HG03354 (cell line): ENCODE results near the gene APOBEC2.
"Not testable (repeated sequence)": the region's sequence is repeated elsewhere in the genome, so short reads cannot be mapped to it uniquely, and the experiment has no call there.

ENCODE experiments used
- ATAC-seq: cut with Tn5 transposase; IDR thresholded peaks from one replicate; pipeline ENCODE4 v1.9.1; 2021; ENCODE audit warnings: mild to moderate bottlenecking; ENCODE audit not compliant: unreplicated experiment, poor library complexity, severe bottlenecking

APOBEC2 gene

GRCh38 chr6:41053041-41053440 is at the start of gene APOBEC2:
Gene APOBEC2, plus strand, starts transcription at chr6:41053202. Its CDS starts 146 bp downstream, at chr6:41053348.
- ATAC-seq = no peak

GRCh38 chr6:41006217-41006616 is 46.8 kb upstream of the APOBEC2 start:
- not testable (repeated sequence) for ATAC-seq

GRCh38 chr6:41006980-41007379 is 46.0 kb upstream of the APOBEC2 start:
- ATAC-seq = not testable (repeated sequence)

- ATAC-seq = no peak
These were observed 45.0 kb upstream of the APOBEC2 start for GRCh38 chr6:41008011-41008410.

GRCh38 chr6:41009669-41010068 is 43.3 kb upstream of the APOBEC2 start:
- no peak for ATAC-seq

GRCh38 chr6:41011673-41012072 is 41.3 kb upstream of the APOBEC2 start:
- ATAC-seq = no peak

- ATAC-seq = no peak
These were observed 39.4 kb upstream of the APOBEC2 start for GRCh38 chr6:41013466-41014153.

- ATAC-seq = no peak
These were observed 38.2 kb upstream of the APOBEC2 start for GRCh38 chr6:41014780-41015179.

GRCh38 chr6:41015860-41016259 is 37.1 kb upstream of the APOBEC2 start:
- not testable (repeated sequence) for ATAC-seq

GRCh38 chr6:41017663-41018062 is 35.3 kb upstream of the APOBEC2 start:
- no peak for ATAC-seq

- no peak for ATAC-seq
These were observed 31.2 kb upstream of the APOBEC2 start for GRCh38 chr6:41021832-41022231.

GRCh38 chr6:41022294-41022693 is 30.7 kb upstream of the APOBEC2 start:
- no peak for ATAC-seq

- ATAC-seq = no peak
These were observed 29.9 kb upstream of the APOBEC2 start for GRCh38 chr6:41023114-41023513.

- ATAC-seq = no peak
These were observed 27.0 kb upstream of the APOBEC2 start for GRCh38 chr6:41025966-41026530.

GRCh38 chr6:41027241-41027640 is 25.8 kb upstream of the APOBEC2 start:
- ATAC-seq = no peak

GRCh38 chr6:41027799-41028560 is 25.0 kb upstream of the APOBEC2 start:
- peak; percentile 92 for ATAC-seq

GRCh38 chr6:41028561-41029412 is 24.2 kb upstream of the APOBEC2 start:
- ATAC-seq = peak; percentile 47

GRCh38 chr6:41032830-41033229 is 20.2 kb upstream of the APOBEC2 start:
- no peak for ATAC-seq

- ATAC-seq = no peak
These were observed 19.2 kb upstream of the APOBEC2 start for GRCh38 chr6:41033776-41034175.

- no peak for ATAC-seq
These were observed 16.8 kb upstream of the APOBEC2 start for GRCh38 chr6:41036186-41036585.
